Erythroblast (primary cell): ENCODE measurements around the gene EXD2.

Source experiments
- GATA1 ChIP-seq: IDR thresholded peaks from 2 replicates; pipeline ENCODE4 v1.6.1; 2011; ENCODE audit warnings: low read depth, mild to moderate bottlenecking, control low read depth, low read length, moderate library complexity
- POLR2A ChIP-seq: IDR thresholded peaks from 2 replicates; pipeline ENCODE4 v1.6.1; 2011; ENCODE audit warnings: mild to moderate bottlenecking, low read length

GRCh38 chr14:69262516-69262915 lies 71.2 kb downstream of the EXD2 start:
- TF ChIP-seq POLR2A (no peak), GATA1 (no peak)
